CD4-positive, alpha-beta T cell (primary cell): ENCODE measurements around the gene NUP85. TPM values are rescaled to one million over a fixed set of nuclear protein-coding genes. Genes with fewer than 3 reads are reported as not detected.

Experiments
- ATAC-seq: fragments of 200-7000 bp; cut with Tn5 transposase; one replicate; pipeline ENCODE4 v1.10.0; 2022; ENCODE audit warnings: mild to moderate bottlenecking; ENCODE audit not compliant: poor library complexity
- CTCF ChIA-PET: fragments of 350-600 bp; sonication (Branson Sonifier 250); formaldehyde crosslinking; loops from one replicate; lab custom pipeline; 2021; ENCODE audit warnings: antibody characterized with exemption, inconsistent platforms; lab: Charles Lee
- POLR2A ChIA-PET: fragments of 350-600 bp; sonication (Branson Sonifier 250); formaldehyde crosslinking; loops from one replicate; lab custom pipeline; 2021; ENCODE audit warnings: antibody characterized with exemption, inconsistent platforms; lab: Charles Lee
- DNase-seq, 14 experiments: peaks; one replicate each; pipeline ENCODE4 v3.0.0-alpha.2; 2013 to 2020; ENCODE audit warnings: mixed read lengths in 2 of 14
- H3K27ac ChIP-seq, 2 donors: one replicate each; pipeline versions ENCODE4 v1.5.1 to v1.7.0; 2013; ENCODE audit warnings: low read length in 2 of 2, low read depth in 1 of 2, mild to moderate bottlenecking in 1 of 2
- H3K27me3 ChIP-seq, 2 experiments: 1 replicate in 1 of 2; 2 replicates in 1 of 2; pipeline versions ENCODE4 v1.6.1 to v1.7.0; 2013; ENCODE audit warnings: low read length in 2 of 2, control low read depth in 1 of 2, mild to moderate bottlenecking in 1 of 2, moderate library complexity in 1 of 2; ENCODE audit not compliant: insufficient read depth in 2 of 2, control insufficient read depth in 1 of 2
- H3K36me3 ChIP-seq: one replicate; pipeline ENCODE4 v1.6.1; 2013; ENCODE audit warnings: low read length, control low read depth; ENCODE audit not compliant: insufficient read depth
- H3K4me1 ChIP-seq: one replicate; pipeline ENCODE4 v1.6.1; 2013; ENCODE audit warnings: low read length, control low read depth; ENCODE audit not compliant: insufficient read depth
- H3K4me3 ChIP-seq: one replicate; pipeline ENCODE4 v1.5.1; 2013; ENCODE audit warnings: mild to moderate bottlenecking, low read length, moderate library complexity
- H3K9me3 ChIP-seq, 2 experiments: 1 replicate in 1 of 2; 2 replicates in 1 of 2; pipeline versions ENCODE4 v1.6.1 to v1.7.0; 2013; ENCODE audit warnings: low read length in 2 of 2, mild to moderate bottlenecking in 2 of 2, control low read depth in 1 of 2, moderate library complexity in 1 of 2; ENCODE audit not compliant: control insufficient read depth in 1 of 2, insufficient read depth in 1 of 2
- H3K27ac Mint-ChIP-seq: one replicate; pipeline ENCODE4 v1.8.0; 2020; ENCODE audit warnings: mixed read lengths
- H3K27me3 Mint-ChIP-seq: one replicate; pipeline ENCODE4 v1.8.0; 2021; ENCODE audit warnings: mixed read lengths
- H3K36me3 Mint-ChIP-seq: one replicate; pipeline ENCODE4 v1.8.0; 2021; ENCODE audit warnings: low read depth, mixed read lengths
- H3K4me1 Mint-ChIP-seq: one replicate; pipeline ENCODE4 v1.8.0; 2021; ENCODE audit warnings: low read depth, mixed read lengths
- H3K4me3 Mint-ChIP-seq: one replicate; pipeline ENCODE4 v1.8.0; 2020; ENCODE audit warnings: mild to moderate bottlenecking, mixed read lengths
- H3K9me3 Mint-ChIP-seq: one replicate; pipeline ENCODE4 v1.8.0; 2020; ENCODE audit warnings: mixed read lengths
- CTCF ChIP-seq: fragments of 200-600 bp; IDR thresholded peaks from one replicate; pipeline ENCODE4 v1.8.0; 2022; ENCODE audit warnings: antibody characterized with exemption, mild to moderate bottlenecking
- intact Hi-C, 2 experiments: fragments of 100-400 bp; cut with DNase I in 1 of 2; cut with micrococcal nuclease in 1 of 2; formaldehyde crosslinking; loops; one replicate each; pipeline versions ENCODE4 v1.15.1 to v1.9.0; 2023 to 2025; cut with DNase I, micrococcal nuclease
- total RNA-seq, 174 experiments: library from RNA in 2 of 174; stranded (reverse) in 2 of 174; gene quantifications; one replicate each; pipeline ENCODE4 v1.2.3 and lab custom pipeline; 2021 to 2026

Gene NUP85
- total RNA-seq, 2 experiments from 2014 or later = 84.7 to 89.2 TPM

- H3K27ac ChIP-seq = peak overlapping the region; percentile 94 to 96
- H3K9me3 ChIP-seq = no peaks in the 10 kb centered on the region
- no peaks in the 10 kb centered on the region for H3K27me3 ChIP-seq
- CTCF ChIA-PET = interaction anchor here (0.6 to 4.1 kb wide), 6 partner anchors 9 to 150 kb away, joined by 3 to 83 read pairs (median 17); partner anchors contain the start of genes MIF4GD and SLC25A19
- POLR2A ChIA-PET = interaction anchor here (0.6 to 4.3 kb wide), 27 partner anchors 9 to 1092 kb away, joined by 3 to 141 read pairs (median 4); partner anchors contain the start of genes GRB2, MIF4GD, MRPL58 and NT5C
- H3K4me3 ChIP-seq = peak overlapping the region; percentile 90
- peaks cover 51% of the 10 kb centered on the region for H3K4me1 Mint-ChIP-seq
- peak overlapping the region; percentile 100 for H3K4me3 Mint-ChIP-seq
- no peaks in the 10 kb centered on the region for H3K27me3 Mint-ChIP-seq
- peaks cover 35% of the 10 kb centered on the region for H3K4me1 ChIP-seq
- peaks cover 54% of the 10 kb centered on the region for H3K36me3 Mint-ChIP-seq
- DNase-seq (peak in 1 of 14 experiments; percentile 18), ATAC-seq (no peak)
- intact Hi-C loops = loop anchor here in 1 of 2 experiments (5.0 to 10.0 kb wide), 2 partner anchors 390 to 493 kb away; partner anchors contain the start of gene FDXR
- H3K27ac Mint-ChIP-seq = peak overlapping the region; percentile 100
- TF ChIP-seq CTCF = no peak
- no peaks in the 10 kb centered on the region for H3K9me3 Mint-ChIP-seq
- H3K36me3 ChIP-seq = peaks cover 40% of the 10 kb centered on the region
Observed at GRCh38 chr17:75262112-75262606, 56.7 kb downstream of the NUP85 start.

GRCh38 chr17:75263055-75263454 is 57.6 kb downstream of the NUP85 start:
- H3K27me3 Mint-ChIP-seq = no peaks in the 10 kb centered on the region
- peaks cover 42% of the 10 kb centered on the region for H3K4me1 Mint-ChIP-seq
- CTCF ChIA-PET = interaction anchor here (1.0 to 4.1 kb wide), 4 partner anchors 8 to 149 kb away, joined by 3 to 83 read pairs (median 22); partner anchors contain the start of gene MIF4GD
- H3K4me3 Mint-ChIP-seq = peak overlapping the region; percentile 100
- Histone ChIP-seq H3K36me3 (peaks cover 43% of the 10 kb centered on the region), H3K4me1 (peaks cover 39% of the 10 kb centered on the region), H3K4me3 (no peak overlapping the region), H3K27me3 (no peaks in the 10 kb centered on the region), H3K9me3 (no peaks in the 10 kb centered on the region), H3K27ac (no peak overlapping the region)
- POLR2A ChIA-PET = interaction anchor here (0.9 to 4.3 kb wide), 6 partner anchors 8 to 517 kb away, joined by 3 to 141 read pairs (median 4); partner anchors contain the start of genes MIF4GD, SLC25A19 and SUMO2
- H3K9me3 Mint-ChIP-seq = no peaks in the 10 kb centered on the region
- DNase-seq (no peak), ATAC-seq (no peak)
- intact Hi-C loops = loop anchor here in 1 of 2 experiments (5.0 to 10.0 kb wide), 2 partner anchors 391 to 492 kb away; partner anchors contain the start of gene FDXR
- H3K27ac Mint-ChIP-seq = peak overlapping the region; percentile 100
- TF ChIP-seq CTCF = no peak
- peaks cover 60% of the 10 kb centered on the region for H3K36me3 Mint-ChIP-seq

- Mint-ChIP-seq H3K9me3 (no peaks in the 10 kb centered on the region), H3K27ac (no peak overlapping the region), H3K36me3 (peaks cover 60% of the 10 kb centered on the region), H3K4me1 (peaks cover 30% of the 10 kb centered on the region), H3K4me3 (no peak overlapping the region), H3K27me3 (no peaks in the 10 kb centered on the region)
- DNase-seq = no peak
- H3K4me1 ChIP-seq = peaks cover 36% of the 10 kb centered on the region
- CTCF ChIA-PET = no interaction called here
- H3K27ac ChIP-seq = no peak overlapping the region
- no peak overlapping the region for H3K4me3 ChIP-seq
- H3K27me3 ChIP-seq = no peaks in the 10 kb centered on the region
- no peak for ATAC-seq
- no peak for TF ChIP-seq CTCF
- no peaks in the 10 kb centered on the region for H3K9me3 ChIP-seq
- POLR2A ChIA-PET = interaction anchor here (1.2 kb wide), 1 partner anchor 23 kb away, joined by 5 read pairs; the partner anchor contains the start of gene SLC25A19
- intact Hi-C loops = loop anchor here in 1 of 2 experiments (10.0 kb wide), 1 partner anchor 489 kb away; no protein-coding TSS in a partner anchor
- peaks cover 40% of the 10 kb centered on the region for H3K36me3 ChIP-seq
Observed at GRCh38 chr17:75265614-75266315, 60.3 kb downstream of the NUP85 start.
